Right kidney (tissue), 1 donor: ENCODE measurements around the gene SYNM.

ENCODE experiments used
- DNase-seq: peaks from one replicate; pipeline ENCODE4 v3.0.0-alpha.2; 2016

The SYNM gene

DNA sequence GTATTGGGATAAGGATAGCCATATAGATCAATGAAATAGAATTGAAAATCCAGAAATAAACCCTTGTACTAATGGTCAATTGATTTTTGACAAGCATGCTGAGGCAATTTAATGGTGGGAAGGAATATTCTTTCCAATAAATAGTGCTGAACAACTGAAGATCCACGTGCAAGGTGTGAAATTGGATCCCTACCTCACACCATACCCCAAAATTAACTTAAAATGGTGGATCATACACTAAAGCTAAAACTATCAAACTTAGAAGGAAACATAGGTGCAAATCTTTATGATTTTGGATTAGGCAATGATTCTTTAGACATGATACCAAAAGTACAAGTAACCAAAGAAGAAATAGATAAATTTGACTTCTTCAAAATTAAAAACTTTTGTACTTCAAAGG, 22.1 kb upstream of the SYNM start:
- no peak for DNase-seq

DNA sequence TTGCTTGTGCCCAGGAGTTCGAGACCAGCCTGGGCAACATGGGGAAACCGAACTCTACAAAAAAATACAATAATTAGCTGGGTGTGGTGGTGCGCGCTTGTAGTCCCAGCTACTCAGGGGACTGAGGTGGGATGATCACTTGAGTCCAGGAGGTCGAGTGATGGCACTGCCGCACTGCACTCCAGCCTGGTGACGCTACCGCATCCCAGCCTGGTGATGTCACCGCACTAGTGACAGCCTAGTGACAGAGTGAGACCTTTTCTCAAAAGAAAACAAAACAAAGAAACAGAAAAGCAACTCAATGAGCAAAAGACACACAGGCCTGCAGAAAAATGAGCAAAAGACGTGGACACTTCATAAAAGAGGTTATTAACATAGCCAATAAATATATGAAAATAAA, 19.9 kb upstream of the SYNM start:
- DNase-seq: no peak

DNA sequence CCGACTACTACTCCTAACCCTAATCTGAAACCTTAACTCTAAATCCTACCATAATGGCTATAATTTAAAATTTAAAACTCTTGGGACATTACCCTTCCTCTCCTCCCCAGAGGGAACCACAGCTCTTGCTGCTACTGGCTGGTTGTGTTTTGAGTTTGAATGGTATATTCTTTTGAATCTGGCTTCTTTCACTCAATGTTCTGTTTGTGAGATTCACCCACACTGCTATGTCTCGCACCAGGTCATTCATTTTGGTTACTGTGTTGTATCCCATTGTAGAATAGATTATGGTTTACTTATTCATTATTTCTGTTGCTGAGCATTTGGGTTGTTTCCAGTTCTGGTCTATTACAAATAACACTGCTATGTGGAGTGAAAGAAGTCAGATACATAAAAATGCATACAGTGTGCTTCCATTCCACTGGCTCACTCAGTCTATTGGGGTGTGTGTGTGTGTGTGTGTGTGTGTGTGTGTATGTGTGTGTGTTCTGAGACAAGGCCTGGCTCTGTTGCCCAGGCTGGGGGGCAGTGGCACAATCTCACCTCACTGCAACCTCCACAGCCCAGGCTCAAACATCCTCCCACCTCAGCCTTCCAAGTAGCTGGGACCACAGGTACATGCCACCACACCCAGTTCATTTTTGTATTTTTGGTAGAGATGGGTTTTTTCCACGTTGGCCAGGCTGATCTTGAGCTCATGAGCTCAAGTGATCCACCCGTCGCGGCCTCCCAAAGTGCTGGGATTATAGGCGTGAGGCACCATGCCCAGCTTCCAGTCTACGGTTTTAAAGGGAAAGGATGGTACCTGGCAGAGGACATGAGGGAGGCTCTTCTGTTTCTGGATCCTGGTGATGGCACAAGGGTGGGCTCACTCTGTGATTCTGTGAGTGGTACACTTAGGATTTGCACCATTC, 19.2 kb upstream of the SYNM start:
- DNase-seq: no peak

DNA sequence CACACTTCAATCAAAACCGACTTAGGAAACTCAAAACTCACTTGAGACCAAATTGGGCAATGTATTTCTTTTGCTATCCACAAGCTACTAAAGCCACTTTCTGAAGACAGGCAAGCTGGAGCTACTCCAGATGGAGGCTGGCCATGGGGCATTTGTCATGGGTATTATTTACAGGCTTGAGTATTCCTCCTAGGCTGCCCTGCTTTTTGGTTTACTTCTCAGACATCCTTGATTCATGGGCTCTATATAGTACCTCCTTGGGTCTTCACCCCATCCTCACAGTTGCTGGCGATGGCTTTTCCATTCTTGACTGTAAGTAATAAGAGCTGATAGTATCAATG, 18.6 kb upstream of the SYNM start:
- DNase-seq: no peak

- no peak for DNase-seq
These were observed 17.4 kb upstream of the SYNM start for GRCh38 chr15:99087405-99087943.

GRCh38 chr15:99090011-99090699, 14.7 kb upstream of the SYNM start:
- DNase-seq: no peak

GRCh38 chr15:99090938-99091337, 13.9 kb upstream of the SYNM start:
- no peak for DNase-seq

- no peak for DNase-seq
These were observed 12.2 kb upstream of the SYNM start for GRCh38 chr15:99092554-99093172.

GRCh38 chr15:99095626-99096025, 9.3 kb upstream of the SYNM start:
- no peak for DNase-seq

- no peak for DNase-seq
These were observed 8.5 kb upstream of the SYNM start for GRCh38 chr15:99096173-99096893.

- DNase-seq: no peak
These were observed 7.9 kb upstream of the SYNM start for GRCh38 chr15:99096894-99097426.

GRCh38 chr15:99097441-99098410, 7.2 kb upstream of the SYNM start:
- no peak for DNase-seq

GRCh38 chr15:99098426-99098825, 6.5 kb upstream of the SYNM start:
- no peak for DNase-seq

DNA sequence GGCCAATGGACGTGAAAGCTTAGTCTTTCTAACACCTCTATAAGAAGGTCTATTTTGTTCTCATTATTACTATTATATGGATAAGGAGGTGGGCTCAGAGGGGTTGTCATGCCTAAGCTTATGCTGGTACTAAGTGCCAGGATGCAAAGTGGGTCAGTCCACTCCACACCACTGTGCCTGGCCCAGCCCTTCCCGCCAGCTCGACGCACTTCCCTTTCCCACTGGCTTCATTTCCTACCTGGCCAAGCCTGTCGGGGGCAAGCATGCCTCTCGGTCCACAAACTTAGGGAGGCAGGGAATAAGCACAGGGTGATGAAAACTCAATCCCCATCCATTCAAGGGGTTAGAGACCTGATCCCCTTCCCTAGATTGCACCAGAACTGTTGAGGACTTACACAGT, 5.9 kb upstream of the SYNM start:
- DNase-seq: no peak

DNA sequence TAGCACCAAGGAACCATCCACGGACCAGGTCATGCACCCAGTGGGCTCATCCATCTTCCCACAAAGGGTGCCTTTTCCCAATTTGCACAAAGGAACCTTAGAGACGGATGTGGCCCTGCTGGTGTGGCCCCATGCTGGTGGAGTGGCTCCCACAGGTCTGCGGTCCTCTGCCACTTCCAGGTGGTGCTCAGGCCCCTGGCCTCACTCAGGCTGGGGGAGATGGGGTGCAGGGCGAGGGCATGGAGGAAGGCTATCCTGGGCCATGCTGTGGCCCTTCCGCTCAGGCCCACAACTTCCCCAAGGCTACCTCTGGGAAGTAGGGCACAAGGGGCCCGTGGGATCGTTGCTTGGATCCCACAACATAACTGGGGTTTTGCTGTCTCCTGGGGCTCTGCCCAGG, 5.2 kb upstream of the SYNM start:
- no peak for DNase-seq

DNA sequence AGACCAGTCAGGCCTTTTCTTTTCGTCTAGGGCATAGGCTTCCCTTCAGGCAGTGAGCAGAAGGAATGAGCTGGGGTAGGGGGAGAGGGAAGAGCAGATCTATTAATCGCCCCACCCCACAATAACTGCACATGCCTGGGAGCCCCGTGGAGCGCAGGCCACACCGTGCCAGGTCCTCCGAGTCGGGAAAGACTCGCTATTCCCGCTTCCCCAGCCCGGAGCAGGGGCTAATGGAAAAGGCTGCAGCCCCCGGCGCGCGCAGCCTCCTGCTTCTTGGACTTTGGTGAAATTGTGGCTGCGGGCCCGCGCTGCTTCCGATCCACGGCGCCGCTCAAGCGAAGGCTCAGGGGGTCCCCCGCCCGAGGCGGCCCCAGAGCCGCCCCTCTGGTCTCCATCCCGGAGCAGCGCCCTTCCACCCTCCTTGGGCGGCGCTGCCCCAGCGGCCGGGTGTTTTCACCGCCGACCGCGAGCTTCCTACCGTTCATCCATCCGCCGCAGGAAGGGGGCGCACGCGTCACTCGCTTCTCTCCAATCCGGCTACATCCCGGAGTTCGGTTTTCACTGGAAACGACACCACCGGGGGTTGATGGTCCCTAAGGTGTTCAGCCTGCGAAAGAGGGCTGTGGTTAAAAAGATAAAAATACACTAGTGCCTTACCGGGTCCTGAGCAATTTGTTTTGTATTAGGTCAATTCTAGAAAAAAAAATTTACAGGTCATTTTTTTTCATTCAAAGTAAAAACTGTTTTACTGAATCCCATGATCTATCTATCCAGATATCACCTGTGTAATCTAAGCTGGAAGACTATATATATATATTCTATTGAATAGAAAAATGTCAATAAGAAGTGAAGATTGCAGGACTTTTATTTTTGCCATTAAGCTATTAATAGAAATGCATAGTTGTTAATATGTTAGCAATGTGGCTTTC, 4.4 kb upstream of the SYNM start:
- DNase-seq: peak; percentile 79

DNA sequence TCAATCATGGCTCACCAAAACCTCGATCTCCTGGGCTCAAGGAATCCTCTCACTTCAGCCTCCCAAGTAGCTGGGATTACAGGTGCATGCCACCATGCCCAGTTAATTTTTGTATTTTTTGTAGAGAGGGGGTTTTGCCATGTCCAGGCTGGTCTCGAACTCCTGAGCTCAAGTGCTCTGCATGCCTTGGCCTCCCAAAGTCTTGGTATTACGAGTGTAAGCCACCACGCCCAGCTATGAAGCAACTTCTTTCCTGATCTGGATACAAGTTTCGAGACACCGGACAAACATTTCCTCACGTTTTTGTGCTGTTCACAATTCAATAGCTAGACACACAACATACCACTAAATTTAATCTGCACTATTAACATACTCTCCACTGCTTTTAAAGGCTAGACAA, 3.4 kb upstream of the SYNM start:
- no peak for DNase-seq

DNA sequence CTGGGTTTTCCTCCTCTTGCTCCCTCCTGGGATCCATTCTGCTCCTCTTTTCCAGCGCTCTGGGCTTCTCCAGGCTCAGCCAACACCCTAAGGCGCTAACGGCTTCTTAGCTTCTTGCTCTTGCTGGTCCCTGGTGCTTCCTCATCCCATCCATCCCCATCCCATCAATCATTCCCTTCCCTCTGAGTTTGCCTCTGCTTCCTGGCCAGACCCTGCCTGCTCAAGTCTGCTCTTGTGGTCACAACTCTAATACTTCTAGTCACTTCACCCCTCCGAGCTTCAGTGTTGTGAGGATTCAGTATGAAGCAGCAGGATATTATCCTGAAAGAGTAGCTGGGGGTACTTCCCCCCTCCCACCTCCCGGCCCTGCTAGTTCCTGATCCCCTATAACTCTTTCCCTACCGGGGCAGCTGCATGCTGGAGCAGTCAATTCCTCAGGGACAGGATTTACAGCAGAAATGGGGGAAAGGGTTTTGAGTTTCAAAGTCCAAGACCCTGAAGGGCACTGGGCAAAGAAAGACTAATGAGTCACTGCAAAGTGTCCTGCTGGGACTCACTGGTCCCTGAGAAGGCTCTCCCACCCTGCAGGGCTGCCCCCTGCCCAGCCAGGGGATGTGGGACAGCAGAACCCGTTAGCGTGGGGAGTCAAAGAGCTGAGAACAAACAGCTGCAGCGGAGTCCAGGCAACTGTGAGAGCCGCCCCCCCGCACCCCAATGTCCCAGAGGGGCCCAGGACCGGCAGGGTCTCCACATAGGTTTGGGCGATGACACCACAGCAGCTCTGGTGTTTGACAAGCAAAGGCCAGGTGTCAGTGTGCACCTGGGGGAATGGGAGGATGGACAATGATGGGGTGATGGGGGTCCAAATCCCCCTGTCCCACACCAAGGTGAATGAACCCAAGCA, 2.3 kb upstream of the SYNM start:
- DNase-seq: peak; percentile 39

DNA sequence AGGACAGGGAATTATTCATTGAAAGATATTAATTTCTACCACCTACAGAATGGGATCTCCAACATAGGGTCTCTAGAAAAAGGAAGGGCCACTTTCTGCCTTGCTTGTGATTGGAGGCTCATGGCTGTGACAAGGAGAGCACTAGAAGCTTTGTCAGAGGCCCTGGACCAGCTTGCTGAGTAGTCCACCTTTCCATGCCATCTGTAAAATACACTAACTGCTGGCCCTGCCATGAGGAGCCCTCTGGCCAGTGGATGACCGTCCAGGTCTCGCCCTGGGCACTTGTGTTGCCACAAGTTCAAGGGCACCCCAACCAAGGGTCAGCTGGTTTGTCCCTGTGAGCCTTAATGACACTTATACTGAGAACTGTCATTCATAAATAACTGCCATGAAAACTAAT, 1.6 kb upstream of the SYNM start:
- no peak for DNase-seq
